Measurements from ENCODE around the gene ARFGEF3. TPM values are rescaled to one million over a fixed set of nuclear protein-coding genes. Genes with fewer than 3 reads are reported as not detected.

Gene ARFGEF3
- total RNA-seq, 2 experiments from 2014 or later, result 0.07 to 0.15 TPM

DNA sequence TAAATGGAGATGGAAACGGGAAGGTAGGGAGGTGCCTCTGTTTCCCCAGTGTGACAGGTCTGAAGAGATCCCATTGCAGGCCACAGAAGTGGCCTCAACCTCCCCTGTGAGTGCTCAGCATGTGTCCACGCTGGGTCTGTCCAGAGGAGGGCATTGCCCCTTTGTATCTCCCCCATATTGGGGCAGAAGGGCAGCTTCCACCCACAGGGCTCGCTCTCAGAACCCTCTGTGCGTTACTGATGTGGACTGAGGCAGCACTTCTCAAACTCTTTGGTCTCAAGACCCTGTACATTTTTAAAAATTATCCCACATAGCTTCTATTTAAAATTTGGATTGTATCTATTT, 22.0 kb downstream of the ARFGEF3 start:
- Mint-ChIP-seq H3K4me1 (no peaks in the 10 kb centered on the region), H3K27ac (no peak overlapping the region), H3K27me3 (peaks cover 40% of the 10 kb centered on the region), H3K36me3 (no peaks in the 10 kb centered on the region), H3K4me3 (no peak overlapping the region), H3K9me3 (ENCODE audit: low read depth) (no peaks in the 10 kb centered on the region)
- DNase-seq (no peak), ATAC-seq (no peak)
- CTCF ChIA-PET, result no interaction called here

DNA sequence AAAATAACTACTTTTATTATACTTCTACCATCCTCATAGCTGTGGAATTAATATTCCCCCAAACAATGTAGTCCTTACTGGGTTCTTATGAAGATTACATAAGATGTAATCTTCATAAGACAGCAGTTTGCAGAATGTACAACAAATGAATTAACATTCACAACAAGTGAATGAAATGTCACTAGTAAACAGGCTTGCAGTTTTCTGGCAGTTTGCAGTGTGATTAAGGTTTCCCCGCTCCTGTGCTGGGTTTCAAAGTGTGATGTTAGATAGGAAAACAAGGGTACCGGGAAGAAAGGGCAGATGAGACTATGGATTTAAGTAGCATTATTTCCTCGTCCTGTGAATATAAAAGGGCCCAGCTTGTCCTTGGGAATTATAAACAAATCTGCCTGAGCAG, 22.5 kb downstream of the ARFGEF3 start:
- DNase-seq (no peak), ATAC-seq (no peak)
- peaks cover 43% of the 10 kb centered on the region for H3K27me3 Mint-ChIP-seq
- no peaks in the 10 kb centered on the region for H3K36me3 Mint-ChIP-seq
- CTCF ChIA-PET, result no interaction called here
- no peaks in the 10 kb centered on the region for H3K4me1 Mint-ChIP-seq
- no peak overlapping the region for H3K27ac Mint-ChIP-seq
- H3K9me3 Mint-ChIP-seq (ENCODE audit: low read depth), result no peaks in the 10 kb centered on the region
- no peak overlapping the region for H3K4me3 Mint-ChIP-seq

DNA sequence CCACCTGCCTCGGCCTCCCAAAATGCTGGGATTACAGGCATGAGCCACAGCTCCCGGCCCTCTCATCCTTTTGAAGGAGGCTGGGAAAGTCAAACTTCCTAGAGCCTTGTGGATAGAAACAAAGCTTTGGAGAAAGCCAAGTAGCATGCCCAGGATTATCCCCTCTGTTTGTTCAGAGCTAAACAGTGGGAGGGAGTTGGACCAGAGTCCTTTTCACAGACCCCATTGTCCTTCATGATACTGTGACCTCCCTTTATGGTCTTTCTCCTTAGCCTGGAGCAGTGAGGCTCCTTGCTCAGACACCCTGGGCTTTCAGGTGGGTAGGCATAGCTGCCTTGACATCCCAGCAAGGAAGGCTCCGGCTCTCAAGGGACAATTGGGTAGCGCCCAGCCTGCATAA, 25.4 kb downstream of the ARFGEF3 start:
- H3K4me1 Mint-ChIP-seq, result no peaks in the 10 kb centered on the region

DNA sequence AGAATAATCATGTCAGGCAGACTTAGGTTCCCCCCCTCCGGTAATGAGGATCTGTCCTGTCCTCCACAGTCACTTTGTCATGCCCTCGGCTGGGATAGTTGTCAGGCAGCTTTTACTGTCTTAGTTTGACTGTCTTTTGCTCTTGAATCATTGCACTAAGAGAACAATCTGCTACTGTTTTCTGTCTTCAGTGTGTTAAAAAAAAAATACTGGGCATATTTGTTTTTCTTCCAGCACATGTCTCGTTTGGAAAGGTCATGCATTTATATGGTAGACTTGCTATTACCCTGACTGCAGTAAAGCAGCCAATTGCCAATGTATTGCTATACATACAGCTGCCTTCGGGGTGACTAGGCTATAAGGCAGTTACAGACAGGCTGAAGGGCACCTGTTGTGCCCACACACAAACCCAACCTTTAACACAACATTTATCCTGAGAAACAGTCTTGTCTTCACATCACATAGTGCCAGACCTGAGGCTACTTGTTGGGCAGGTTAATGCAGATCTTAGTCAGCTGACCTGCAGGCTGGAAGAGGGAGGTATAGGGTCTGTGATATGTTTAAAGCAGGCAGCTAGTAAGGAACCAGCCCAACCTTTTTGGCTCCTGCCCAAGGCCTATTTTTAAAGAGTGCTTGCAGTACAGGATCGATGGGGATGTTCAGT, 26.7 kb downstream of the ARFGEF3 start:
- Mint-ChIP-seq H3K9me3 (ENCODE audit: low read depth) (no peaks in the 10 kb centered on the region), H3K27me3 (peaks cover 20% of the 10 kb centered on the region), H3K4me3 (no peak overlapping the region), H3K36me3 (no peaks in the 10 kb centered on the region), H3K4me1 (no peaks in the 10 kb centered on the region), H3K27ac (no peak overlapping the region)
- CTCF ChIA-PET, result no interaction called here
- ATAC-seq (no peak), DNase-seq (no peak)

More for the DNA sequence above, 25.4 kb downstream of the ARFGEF3 start:
- H3K9me3 Mint-ChIP-seq (ENCODE audit: low read depth), result no peaks in the 10 kb centered on the region
- H3K36me3 Mint-ChIP-seq, result no peaks in the 10 kb centered on the region
- CTCF ChIA-PET, result no interaction called here
- no peak for DNase-seq
- peaks cover 24% of the 10 kb centered on the region for H3K27me3 Mint-ChIP-seq
- ATAC-seq, result no peak
- H3K4me3 Mint-ChIP-seq, result no peak overlapping the region
- H3K27ac Mint-ChIP-seq, result no peak overlapping the region

DNA sequence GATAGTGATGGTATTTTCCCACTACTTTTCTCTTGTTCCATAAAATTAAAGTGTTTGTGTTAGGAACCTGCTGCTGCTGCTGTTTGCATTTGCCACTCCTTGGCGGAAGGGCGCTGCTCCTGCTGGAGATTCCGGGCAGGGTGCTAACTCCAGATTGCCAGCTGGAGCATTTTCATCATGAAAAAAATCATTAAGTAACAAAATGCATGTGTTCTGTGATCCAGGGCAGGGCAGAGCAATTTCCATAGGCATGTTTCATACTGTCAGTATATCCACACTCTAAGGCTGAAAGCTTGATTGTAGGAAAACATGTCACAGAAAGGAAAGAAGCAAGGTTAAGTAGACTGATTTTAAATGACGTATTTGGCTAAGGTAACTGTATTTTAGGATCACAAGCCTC, 32.5 kb downstream of the ARFGEF3 start:
- CTCF ChIA-PET, result no interaction called here
- Mint-ChIP-seq H3K9me3 (ENCODE audit: low read depth) (no peaks in the 10 kb centered on the region), H3K4me3 (no peak overlapping the region), H3K27ac (no peak overlapping the region), H3K4me1 (no peaks in the 10 kb centered on the region), H3K36me3 (no peaks in the 10 kb centered on the region), H3K27me3 (peaks cover 12% of the 10 kb centered on the region)
- ATAC-seq, result no peak
- DNase-seq, result no peak

DNA sequence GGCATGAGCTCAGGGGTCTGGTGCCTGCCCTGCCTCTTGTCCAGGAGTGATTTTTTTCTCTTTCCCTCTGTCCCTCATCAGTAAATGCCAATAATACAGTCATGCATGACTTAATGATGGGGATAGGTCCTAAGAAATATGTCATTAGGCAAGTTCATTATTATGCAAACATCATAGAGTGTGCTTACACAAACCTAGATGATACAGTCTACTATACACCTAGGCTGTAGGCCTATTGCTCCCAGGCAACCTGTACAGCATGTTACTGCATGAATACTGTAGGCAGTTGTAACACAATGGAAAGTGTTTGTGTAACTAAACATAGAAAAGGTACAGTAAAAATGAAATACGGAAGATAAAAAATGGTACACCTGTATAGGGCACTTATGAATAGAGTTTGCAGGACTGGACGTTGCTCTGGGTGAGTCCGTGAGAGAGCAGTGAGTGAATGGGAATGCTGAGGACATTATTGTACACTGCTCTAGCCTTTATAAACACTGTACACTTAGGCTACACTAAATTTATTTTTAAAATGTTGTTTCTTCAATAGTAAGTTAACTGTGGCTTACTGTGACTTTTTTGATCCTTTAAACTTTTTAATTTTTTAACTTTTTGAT, 34.5 kb downstream of the ARFGEF3 start:
- Mint-ChIP-seq H3K4me1 (no peaks in the 10 kb centered on the region), H3K4me3 (no peak overlapping the region)

DNA sequence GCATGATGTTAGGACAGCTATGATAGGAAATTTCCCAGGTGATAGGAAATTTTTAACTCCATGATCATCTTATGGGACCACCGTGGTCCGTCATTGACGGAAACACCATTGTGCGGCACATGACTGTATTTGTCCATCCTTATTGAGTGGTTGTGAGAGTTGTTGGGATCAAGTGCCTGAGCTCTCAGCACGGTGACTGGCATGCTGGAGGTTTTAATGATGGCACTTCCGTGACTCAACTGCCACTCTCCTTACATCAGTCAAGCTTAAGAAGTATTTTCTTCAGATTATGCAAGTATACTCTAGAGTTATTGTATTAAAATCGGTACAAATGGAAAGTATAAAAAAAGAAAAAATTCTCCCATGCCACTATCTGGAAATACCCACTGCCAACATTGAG, 35.8 kb downstream of the ARFGEF3 start:
- H3K27me3 Mint-ChIP-seq, result peaks cover 23% of the 10 kb centered on the region
- no peaks in the 10 kb centered on the region for H3K36me3 Mint-ChIP-seq
- CTCF ChIA-PET, result no interaction called here
- no peak overlapping the region for H3K27ac Mint-ChIP-seq
- no peak overlapping the region for H3K4me3 Mint-ChIP-seq
- no peaks in the 10 kb centered on the region for H3K4me1 Mint-ChIP-seq
- H3K9me3 Mint-ChIP-seq (ENCODE audit: low read depth), result no peaks in the 10 kb centered on the region
- DNase-seq (no peak), ATAC-seq (no peak)

More for the DNA sequence above, 34.5 kb downstream of the ARFGEF3 start:
- CTCF ChIA-PET, result no interaction called here
- Mint-ChIP-seq H3K36me3 (no peaks in the 10 kb centered on the region), H3K9me3 (ENCODE audit: low read depth) (no peaks in the 10 kb centered on the region), H3K27ac (no peak overlapping the region), H3K27me3 (peaks cover 23% of the 10 kb centered on the region)
- ATAC-seq (no peak), DNase-seq (no peak)

DNA sequence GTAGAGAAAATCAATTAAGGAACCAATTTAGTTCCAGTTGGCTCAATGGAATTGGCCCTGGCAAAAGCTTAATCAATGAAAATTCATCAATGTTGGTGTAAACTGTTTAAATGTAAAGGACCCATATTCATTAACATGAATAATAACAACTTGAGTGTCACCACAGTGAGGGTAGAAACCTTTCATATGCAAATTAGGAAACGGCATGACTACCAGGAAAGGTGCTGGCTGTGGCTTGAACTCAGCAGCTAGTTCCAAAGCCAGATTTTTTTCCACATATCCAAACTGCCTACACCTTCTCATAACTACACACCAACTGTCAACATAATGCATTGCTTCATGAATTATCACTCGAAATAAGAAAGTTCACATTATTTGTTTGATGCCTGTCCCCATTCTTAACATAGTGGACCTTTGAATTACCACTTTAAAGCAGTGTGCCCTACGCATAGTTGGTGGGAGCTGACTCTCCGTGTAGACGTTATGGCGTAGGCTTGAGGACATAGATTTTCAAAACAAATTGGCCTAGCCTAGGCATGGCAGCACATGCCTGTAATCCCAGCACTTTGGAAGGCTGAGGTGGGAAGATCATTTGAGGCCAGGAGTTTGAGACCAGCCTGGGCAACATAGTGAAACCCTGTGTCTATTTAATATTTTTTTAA, 36.8 kb downstream of the ARFGEF3 start:
- Mint-ChIP-seq H3K9me3 (ENCODE audit: low read depth) (no peaks in the 10 kb centered on the region), H3K36me3 (no peaks in the 10 kb centered on the region), H3K4me3 (no peak overlapping the region), H3K27me3 (peaks cover 23% of the 10 kb centered on the region), H3K4me1 (no peaks in the 10 kb centered on the region), H3K27ac (no peak overlapping the region)
- CTCF ChIA-PET, result no interaction called here
- ATAC-seq, result no peak
- no peak for DNase-seq

DNA sequence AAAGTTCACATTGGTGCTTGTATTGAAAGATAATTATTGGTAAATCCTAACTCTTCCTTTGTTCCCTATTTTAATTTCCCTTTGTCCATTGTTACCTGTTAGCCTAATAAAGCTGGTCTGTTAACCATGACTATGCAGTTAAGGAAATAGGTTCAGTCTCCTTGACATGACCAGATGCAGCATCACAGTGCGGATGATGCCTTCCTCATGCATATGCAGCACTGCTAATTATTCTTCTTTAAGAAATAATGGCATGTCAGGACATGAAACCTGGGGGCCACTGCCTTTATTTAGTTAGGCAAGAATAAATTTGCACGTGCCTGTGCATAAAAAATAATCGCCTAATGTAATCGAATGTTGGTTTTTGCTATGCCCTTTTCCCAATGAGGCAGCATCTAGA, 40.1 kb downstream of the ARFGEF3 start:
- Mint-ChIP-seq H3K4me1 (no peaks in the 10 kb centered on the region), H3K4me3 (no peak overlapping the region), H3K36me3 (no peaks in the 10 kb centered on the region), H3K9me3 (ENCODE audit: low read depth) (no peaks in the 10 kb centered on the region), H3K27ac (no peak overlapping the region), H3K27me3 (peaks cover 31% of the 10 kb centered on the region)
- ATAC-seq (no peak), DNase-seq (no peak)
- CTCF ChIA-PET, result no interaction called here

DNA sequence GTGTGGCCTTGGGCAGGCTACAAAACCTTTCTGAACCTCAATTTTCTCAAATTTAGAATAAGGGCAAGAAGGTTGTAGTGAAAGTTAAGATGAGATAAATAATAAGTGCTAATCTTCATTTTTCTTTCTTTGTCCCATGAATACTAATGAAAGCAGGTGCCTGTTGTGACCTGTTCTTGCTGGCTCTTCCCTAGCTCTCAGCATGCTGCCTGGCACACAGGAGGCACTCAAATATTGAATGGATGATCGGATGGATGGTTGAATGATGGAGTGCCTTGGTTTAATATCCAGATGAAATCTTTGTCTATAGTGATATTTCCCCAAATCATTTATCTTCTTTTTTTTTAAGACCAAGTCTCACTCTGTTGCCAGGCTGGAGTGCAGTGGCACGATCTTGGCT, 41.6 kb downstream of the ARFGEF3 start:
- CTCF ChIA-PET, result no interaction called here
- Mint-ChIP-seq H3K27ac (no peak overlapping the region), H3K4me3 (no peak overlapping the region), H3K9me3 (ENCODE audit: low read depth) (no peaks in the 10 kb centered on the region), H3K36me3 (no peaks in the 10 kb centered on the region), H3K27me3 (peaks cover 36% of the 10 kb centered on the region), H3K4me1 (no peaks in the 10 kb centered on the region)
- DNase-seq (no peak), ATAC-seq (no peak)

DNA sequence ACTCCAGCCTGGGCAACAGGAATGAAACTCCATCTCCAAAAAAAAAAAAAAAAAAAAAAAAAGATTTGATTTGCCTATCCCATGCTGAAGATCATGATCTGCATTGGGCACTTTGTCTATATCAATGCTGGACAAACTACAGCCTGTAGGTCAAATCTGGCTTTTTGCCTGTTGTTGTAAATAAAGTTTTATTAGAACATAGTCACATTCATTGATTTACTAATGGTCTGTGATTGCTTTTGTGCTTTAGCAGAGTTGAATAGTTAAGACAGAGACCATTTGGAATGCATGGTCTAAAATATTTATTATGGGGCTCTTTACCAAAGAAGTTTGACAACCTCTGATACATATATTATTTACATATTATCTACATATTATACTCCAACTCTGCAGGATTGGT, 42.6 kb downstream of the ARFGEF3 start:
- Mint-ChIP-seq H3K4me1 (no peaks in the 10 kb centered on the region), H3K9me3 (ENCODE audit: low read depth) (no peaks in the 10 kb centered on the region), H3K27me3 (peaks cover 39% of the 10 kb centered on the region), H3K36me3 (no peaks in the 10 kb centered on the region), H3K27ac (no peak overlapping the region), H3K4me3 (no peak overlapping the region)
- ATAC-seq (no peak), DNase-seq (no peak)
- CTCF ChIA-PET, result no interaction called here

DNA sequence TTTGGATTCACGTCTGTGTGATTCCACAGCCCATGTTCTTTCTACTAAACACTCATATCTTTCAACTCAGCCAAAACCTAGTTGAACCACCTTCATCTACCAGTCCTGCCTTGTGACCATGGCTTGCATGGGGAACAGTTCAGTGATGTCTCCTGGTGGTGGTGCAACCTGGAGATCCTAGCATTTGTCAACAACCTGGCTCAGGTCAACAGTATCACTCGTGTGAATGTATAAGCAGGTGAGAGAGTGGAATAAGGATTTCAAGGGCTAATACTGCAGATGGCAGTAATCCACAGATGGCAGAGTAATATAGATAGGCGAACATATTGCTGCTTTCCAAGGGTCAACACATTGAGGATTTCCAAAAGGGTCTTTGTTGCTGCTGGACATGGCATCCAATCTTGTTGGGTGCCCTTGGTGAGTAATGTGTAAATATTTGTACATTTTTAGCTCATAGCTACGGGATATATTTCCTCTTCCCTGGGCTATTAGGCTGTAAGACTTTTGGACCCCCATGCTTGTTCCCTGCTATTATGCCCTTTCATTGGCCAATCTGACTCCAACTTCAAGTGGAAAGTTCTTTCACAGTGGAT, 43.1 kb downstream of the ARFGEF3 start:
- no peak overlapping the region for H3K4me3 Mint-ChIP-seq
- H3K4me1 Mint-ChIP-seq, result no peaks in the 10 kb centered on the region
- DNase-seq, result no peak
- no peak overlapping the region for H3K27ac Mint-ChIP-seq
- ATAC-seq, result no peak
- peaks cover 39% of the 10 kb centered on the region for H3K27me3 Mint-ChIP-seq
- H3K36me3 Mint-ChIP-seq, result no peaks in the 10 kb centered on the region
- H3K9me3 Mint-ChIP-seq (ENCODE audit: low read depth), result no peaks in the 10 kb centered on the region
- CTCF ChIA-PET, result no interaction called here

DNA sequence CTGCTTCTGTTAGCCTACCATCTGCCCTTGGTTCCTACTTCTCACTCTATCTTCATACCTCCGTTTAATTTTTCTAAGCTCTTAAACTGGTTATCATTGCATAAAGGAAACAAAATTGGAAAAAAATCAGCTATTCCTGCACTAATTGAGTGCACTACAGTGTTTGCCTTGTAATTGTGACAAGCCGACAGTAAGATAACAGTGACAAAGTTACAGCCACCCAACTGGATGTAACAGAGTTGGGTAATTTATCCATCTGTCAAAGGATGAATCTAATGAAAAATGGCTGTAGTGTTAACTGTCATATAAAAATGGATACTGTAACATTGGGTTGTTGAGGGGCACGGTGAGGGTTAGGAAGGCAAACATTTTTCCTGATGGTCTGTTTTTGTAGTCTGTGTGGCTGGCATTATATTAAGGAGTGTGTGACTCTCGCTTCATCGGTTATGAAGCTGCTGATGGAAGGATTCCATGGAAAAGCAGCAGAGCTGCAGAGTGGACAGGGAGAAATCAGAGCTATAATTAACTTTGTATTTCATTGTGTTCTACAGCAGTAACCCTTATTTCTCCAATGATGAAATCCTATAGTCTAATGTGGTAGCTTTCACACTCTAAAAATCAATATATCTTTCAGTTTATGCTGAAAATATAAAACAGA, 43.8 kb downstream of the ARFGEF3 start:
- no peak overlapping the region for H3K27ac Mint-ChIP-seq
- H3K27me3 Mint-ChIP-seq, result peaks cover 35% of the 10 kb centered on the region
- H3K9me3 Mint-ChIP-seq (ENCODE audit: low read depth), result no peaks in the 10 kb centered on the region
- DNase-seq (no peak), ATAC-seq (no peak)
- no peaks in the 10 kb centered on the region for H3K4me1 Mint-ChIP-seq
- H3K36me3 Mint-ChIP-seq, result no peaks in the 10 kb centered on the region
- H3K4me3 Mint-ChIP-seq, result no peak overlapping the region
- CTCF ChIA-PET, result no interaction called here

DNA sequence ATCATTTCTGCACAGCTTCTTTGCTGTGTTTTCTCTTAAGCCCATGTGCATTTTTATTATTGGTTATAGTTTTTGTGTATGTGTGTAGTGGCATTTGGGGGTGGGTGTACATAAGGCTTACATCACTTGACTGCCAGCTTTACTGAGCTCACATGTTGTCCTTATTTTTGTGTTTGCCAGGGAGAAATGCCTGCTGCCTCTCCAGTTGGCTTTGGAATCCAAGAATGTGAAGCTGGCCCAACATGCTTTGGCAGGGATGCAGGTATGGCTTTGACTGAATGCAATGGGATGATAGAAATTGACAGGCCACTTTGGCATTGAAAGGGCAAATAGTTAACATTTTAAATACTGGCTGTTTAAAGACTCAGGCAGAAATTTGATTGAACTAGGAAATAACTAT, 45.1 kb downstream of the ARFGEF3 start:
- Mint-ChIP-seq H3K27me3 (peaks cover 26% of the 10 kb centered on the region), H3K36me3 (no peaks in the 10 kb centered on the region), H3K27ac (no peak overlapping the region), H3K9me3 (ENCODE audit: low read depth) (no peaks in the 10 kb centered on the region), H3K4me3 (no peak overlapping the region), H3K4me1 (no peaks in the 10 kb centered on the region)
- no peak for DNase-seq
- no peak for ATAC-seq
- CTCF ChIA-PET, result no interaction called here
